Astrocyte of the spinal cord (primary cell): ENCODE results near the gene SALL1.

Experiments used
- DNase-seq: peaks from one replicate; pipeline ENCODE4 v3.0.0; 2011; ENCODE audit warnings: low read depth, low spot score
- H3K4me3 ChIP-seq: 2 replicates; pipeline ENCODE4 v1.5.1; 2011; ENCODE audit warnings: low read depth, mild to moderate bottlenecking, low read length, moderate library complexity
- in situ Hi-C: cut with HindIII; loops from 2 replicates; pipeline ENCODE4 v1.10.0; 2017; ENCODE audit warnings: low sequenced_read_pairs
- TF ChIP-seq, protein P1 (sequence below): IDR thresholded peaks from 2 replicates; pipeline ENCODE4 v1.5.1; 2012; ENCODE audit warnings: low read depth, mild to moderate bottlenecking, low read length, inconsistent platforms

Gene SALL1

DNA sequence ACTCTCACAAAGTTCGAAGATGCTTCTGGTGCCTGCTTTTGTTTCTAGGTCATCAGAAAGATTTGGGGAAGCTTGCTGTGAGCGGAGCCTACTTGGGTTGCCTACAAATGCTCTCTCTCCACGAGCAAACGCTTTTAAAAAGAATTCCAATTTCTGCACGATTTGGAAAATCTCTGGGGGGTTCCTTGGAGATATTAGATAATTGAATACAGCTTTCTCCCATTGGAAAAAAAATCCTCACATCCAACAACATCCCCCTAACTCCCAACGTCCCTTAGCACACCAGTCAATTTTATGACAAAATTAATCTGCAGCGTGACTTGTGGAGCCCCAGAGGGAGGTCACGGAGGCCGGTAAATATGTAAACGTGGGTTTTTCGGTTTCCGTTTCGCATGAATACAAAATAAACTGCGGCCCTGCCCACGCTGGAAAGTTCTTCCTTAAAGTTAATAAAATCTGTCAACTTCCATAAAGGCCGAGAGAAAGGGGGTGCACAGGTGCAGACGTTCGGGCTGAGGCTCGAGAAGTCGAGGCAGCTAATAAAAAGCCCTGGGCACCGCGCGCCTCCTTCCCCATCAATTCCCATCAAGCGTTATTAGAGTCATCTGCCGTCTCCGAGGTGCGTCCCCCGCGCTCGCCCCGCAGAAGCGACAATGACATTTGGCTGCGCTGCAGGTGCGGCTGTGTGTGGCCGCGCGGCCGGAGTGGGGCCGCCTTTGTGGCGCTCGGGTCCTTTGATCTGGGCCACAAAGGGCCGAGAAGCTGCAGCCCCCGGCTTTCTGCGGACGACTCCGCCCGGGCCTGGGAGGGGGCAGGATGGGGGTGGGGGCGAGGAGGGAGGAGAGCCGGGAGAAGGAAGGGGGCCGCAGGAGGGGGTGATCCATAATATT is 37.6 kb downstream of the SALL1 start:
- in situ Hi-C loops, result no loop called here
- TF ChIP-seq, protein P1, sequence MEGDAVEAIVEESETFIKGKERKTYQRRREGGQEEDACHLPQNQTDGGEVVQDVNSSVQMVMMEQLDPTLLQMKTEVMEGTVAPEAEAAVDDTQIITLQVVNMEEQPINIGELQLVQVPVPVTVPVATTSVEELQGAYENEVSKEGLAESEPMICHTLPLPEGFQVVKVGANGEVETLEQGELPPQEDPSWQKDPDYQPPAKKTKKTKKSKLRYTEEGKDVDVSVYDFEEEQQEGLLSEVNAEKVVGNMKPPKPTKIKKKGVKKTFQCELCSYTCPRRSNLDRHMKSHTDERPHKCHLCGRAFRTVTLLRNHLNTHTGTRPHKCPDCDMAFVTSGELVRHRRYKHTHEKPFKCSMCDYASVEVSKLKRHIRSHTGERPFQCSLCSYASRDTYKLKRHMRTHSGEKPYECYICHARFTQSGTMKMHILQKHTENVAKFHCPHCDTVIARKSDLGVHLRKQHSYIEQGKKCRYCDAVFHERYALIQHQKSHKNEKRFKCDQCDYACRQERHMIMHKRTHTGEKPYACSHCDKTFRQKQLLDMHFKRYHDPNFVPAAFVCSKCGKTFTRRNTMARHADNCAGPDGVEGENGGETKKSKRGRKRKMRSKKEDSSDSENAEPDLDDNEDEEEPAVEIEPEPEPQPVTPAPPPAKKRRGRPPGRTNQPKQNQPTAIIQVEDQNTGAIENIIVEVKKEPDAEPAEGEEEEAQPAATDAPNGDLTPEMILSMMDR, result no peak
- no peak for DNase-seq
- H3K4me3 ChIP-seq, result no peak overlapping the region

DNA sequence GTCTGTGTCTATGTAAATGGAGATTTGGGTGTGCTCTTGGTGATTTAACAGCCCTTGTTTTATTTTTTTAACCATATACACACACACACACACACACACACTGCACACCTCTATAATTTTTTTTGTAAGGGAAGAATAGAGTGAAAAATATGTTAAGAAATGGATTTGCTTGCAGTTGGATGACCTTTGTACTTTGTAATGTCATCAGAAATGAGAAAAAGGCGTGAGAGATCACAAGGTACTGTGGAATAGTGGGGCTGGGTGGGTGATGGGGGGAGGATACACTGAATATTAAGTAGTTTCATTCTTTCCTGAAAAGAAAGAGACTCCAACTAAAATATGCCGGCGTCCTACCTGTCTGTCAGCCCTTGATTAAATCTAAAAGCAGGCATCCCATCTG is 38.7 kb downstream of the SALL1 start:
- no peak overlapping the region for H3K4me3 ChIP-seq
- in situ Hi-C loops, result no loop called here
- no peak for DNase-seq
- TF ChIP-seq, protein P1, result no peak

DNA sequence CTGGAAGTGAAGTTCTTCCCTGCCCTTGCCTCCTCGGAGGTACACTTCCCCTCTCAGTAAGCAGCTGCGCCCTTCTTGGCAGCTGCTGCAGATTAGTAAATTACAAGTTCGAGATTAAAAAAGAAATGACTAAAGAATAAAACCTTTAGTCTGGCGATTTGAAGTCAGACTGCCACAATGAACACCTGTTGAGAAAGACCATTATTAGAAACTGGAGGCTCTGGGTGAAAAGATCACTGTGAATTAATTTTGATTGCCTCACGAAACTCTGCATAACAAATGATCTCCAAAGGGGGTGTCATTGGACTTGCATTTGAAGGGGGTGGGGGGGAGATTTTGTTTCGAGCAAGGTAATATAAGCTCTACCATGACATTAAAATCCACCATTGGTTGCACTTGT is 39.3 kb downstream of the SALL1 start:
- in situ Hi-C loops, result no loop called here
- DNase-seq, result no peak
- TF ChIP-seq, protein P1, result no peak
- H3K4me3 ChIP-seq, result no peak overlapping the region

GRCh38 chr16:51110700-51111157 is 40.3 kb downstream of the SALL1 start:
- no peak for DNase-seq
- H3K4me3 ChIP-seq, result no peak overlapping the region
- in situ Hi-C loops, result no loop called here
- TF ChIP-seq, protein P1, result no peak

DNA sequence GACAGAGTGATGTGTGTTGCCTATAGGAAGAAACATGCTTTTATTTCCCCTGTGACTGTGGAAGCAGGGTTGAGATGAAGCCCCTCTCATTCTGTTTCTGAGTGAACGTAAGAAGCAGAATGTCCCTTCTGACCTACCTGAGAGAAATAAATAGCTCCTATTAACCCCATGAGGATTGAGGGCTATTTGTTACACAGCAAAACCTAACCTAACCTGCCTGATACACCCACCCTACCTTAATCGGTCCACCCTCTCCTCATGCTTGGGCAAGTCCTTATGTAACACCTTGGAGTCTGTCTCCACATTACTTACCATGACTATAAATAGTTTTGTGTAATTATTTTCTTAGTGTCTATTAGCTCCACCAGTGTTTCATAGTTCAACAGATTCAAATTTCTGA is 41.9 kb downstream of the SALL1 start:
- H3K4me3 ChIP-seq, result no peak overlapping the region
- TF ChIP-seq, protein P1, result no peak
- DNase-seq, result no peak
- in situ Hi-C loops, result no loop called here

- DNase-seq, result no peak
- in situ Hi-C loops, result no loop called here
- TF ChIP-seq, protein P1, result no peak
- H3K4me3 ChIP-seq, result no peak overlapping the region
Observed at GRCh38 chr16:51107742-51108141, 43.3 kb downstream of the SALL1 start.
